ENCODE measurements around the gene SLC25A24.
"Not testable (repeated sequence)": the region's sequence is repeated elsewhere in the genome, so short reads cannot be mapped to it uniquely, and the experiment has no call there.

The SLC25A24 gene

GRCh38 chr1:108139555-108139954, 60.6 kb downstream of the SLC25A24 start:
- not testable (repeated sequence) for DNase-seq (ENCODE audit: low spot score)

GRCh38 chr1:108133148-108133547, 67.0 kb downstream of the SLC25A24 start:
- DNase-seq (ENCODE audit: low spot score) = not testable (repeated sequence)

- DNase-seq (ENCODE audit: low spot score) = not testable (repeated sequence)
Measured at GRCh38 chr1:108132367-108132766, 67.8 kb downstream of the SLC25A24 start.

- DNase-seq (ENCODE audit: low spot score) = not testable (repeated sequence)
Measured at GRCh38 chr1:108131281-108131680, 68.9 kb downstream of the SLC25A24 start.

GRCh38 chr1:108130794-108131193, 69.3 kb downstream of the SLC25A24 start:
- no peak for DNase-seq (ENCODE audit: low spot score)

GRCh38 chr1:108129999-108130398, 70.1 kb downstream of the SLC25A24 start:
- DNase-seq (ENCODE audit: low spot score) = no peak

- DNase-seq (ENCODE audit: low spot score) = peak; percentile 56
Measured at GRCh38 chr1:108125312-108126138, 74.6 kb downstream of the SLC25A24 start.

GRCh38 chr1:108124622-108125311, 75.4 kb downstream of the SLC25A24 start:
- DNase-seq (ENCODE audit: low spot score) = no peak

GRCh38 chr1:108124023-108124422, 76.1 kb downstream of the SLC25A24 start:
- no peak for DNase-seq (ENCODE audit: low spot score)

- DNase-seq (ENCODE audit: low spot score) = no peak
Measured at GRCh38 chr1:108121358-108122143, 78.6 kb downstream of the SLC25A24 start.

- no peak for DNase-seq (ENCODE audit: low spot score)
Measured at GRCh38 chr1:108120163-108120562, 80.0 kb downstream of the SLC25A24 start.

GRCh38 chr1:108119500-108119899, 80.6 kb downstream of the SLC25A24 start:
- no peak for DNase-seq (ENCODE audit: low spot score)

GRCh38 chr1:108117945-108118902, 81.9 kb downstream of the SLC25A24 start:
- DNase-seq (ENCODE audit: low spot score) = no peak

- no peak for DNase-seq (ENCODE audit: low spot score)
Measured at GRCh38 chr1:108117237-108117636, 82.9 kb downstream of the SLC25A24 start.

GRCh38 chr1:108114033-108114599, 86.0 kb downstream of the SLC25A24 start:
- DNase-seq (ENCODE audit: low spot score) = no peak

GRCh38 chr1:108113496-108113895, 86.6 kb downstream of the SLC25A24 start:
- no peak for DNase-seq (ENCODE audit: low spot score)

- no peak for DNase-seq (ENCODE audit: low spot score)
Measured at GRCh38 chr1:108109295-108109973, 90.7 kb downstream of the SLC25A24 start.

GRCh38 chr1:108108119-108108518, 92.0 kb downstream of the SLC25A24 start:
- no peak for DNase-seq (ENCODE audit: low spot score)

- no peak for DNase-seq (ENCODE audit: low spot score)
Measured at GRCh38 chr1:108107658-108108057, 92.5 kb downstream of the SLC25A24 start.

GRCh38 chr1:108106775-108107174, 93.4 kb downstream of the SLC25A24 start:
- no peak for DNase-seq (ENCODE audit: low spot score)

Data from hematopoietic multipotent progenitor cell treated with erythropoietin and hydrocortisone succinate and interleukin-3 and kit ligand, for 15 days (in vitro differentiated cells).